ENCODE measurements around the gene CMIP.

- TF ChIP-seq CTCF (IDR thresholded peaks at IDR 0.05) (no peak), POLR2A (IDR thresholded peaks at IDR 0.05) (no peak)
Measured at GRCh38 chr16:81635063-81635937, 190.7 kb downstream of the CMIP start.

All from thyroid gland (tissue), 4 donors.